Heart right ventricle (tissue), 16 donors: ENCODE results near the gene SRGAP1. TPM values are rescaled to one million over a fixed set of nuclear protein-coding genes. Genes with fewer than 3 reads are reported as not detected.

Experiments used
- ATAC-seq, 8 donors: fragments of 200-7000 bp; cut with Tn5 transposase; one replicate each; pipeline ENCODE4 v1.9.1; 2020; ENCODE audit warnings: mild to moderate bottlenecking in 8 of 8, moderate library complexity in 8 of 8, moderate number of reproducible peaks in 1 of 8
- DNase-seq, 2 donors: peaks; one replicate each; pipeline ENCODE4 v3.0.0-alpha.2; 2020
- H3K27ac ChIP-seq, 10 donors: fragments of 200-600 bp; sonication (generic) in 2 of 10; one replicate each; pipeline versions ENCODE4 v1.5.0 to v1.8.0; 2020 to 2022; ENCODE audit warnings: mild to moderate bottlenecking in 3 of 10
- H3K27me3 ChIP-seq, 7 donors: fragments of 200-600 bp; one replicate each; pipeline ENCODE4 v1.8.0; 2021 to 2022; ENCODE audit warnings: mild to moderate bottlenecking in 2 of 7
- H3K36me3 ChIP-seq, 9 donors: fragments of 200-600 bp; sonication (generic) in 1 of 9; one replicate each; pipeline versions ENCODE4 v1.5.0 to v1.8.0; 2020 to 2022; ENCODE audit warnings: mild to moderate bottlenecking in 2 of 9
- H3K4me1 ChIP-seq, 9 donors: fragments of 200-600 bp; sonication (generic) in 1 of 9; one replicate each; pipeline versions ENCODE4 v1.5.0 to v1.8.0; 2020 to 2022; ENCODE audit warnings: mild to moderate bottlenecking in 4 of 9
- H3K4me3 ChIP-seq, 10 donors: fragments of 200-600 bp; sonication (generic) in 2 of 10; one replicate each; pipeline versions ENCODE4 v1.5.0 to v1.8.0; 2020 to 2022; ENCODE audit warnings: mild to moderate bottlenecking in 7 of 10, moderate library complexity in 2 of 10
- H3K9me3 ChIP-seq, 11 donors: fragments of 200-600 bp in 10 of 11; sonication (generic) in 2 of 11; one replicate each; pipeline versions ENCODE4 v1.5.0 to v1.8.0; 2013 to 2022; ENCODE audit warnings: mild to moderate bottlenecking in 2 of 11, control low read depth in 1 of 11, moderate library complexity in 1 of 11
- WGBS, 2 donors: extraction: QIAGEN DNeasy Blood & Tissue Kit; methylation state at CpG; one replicate each; pipeline ENCODE4 v1.1.7; 2013; ENCODE audit warnings: inconsistent platforms in 1 of 2; 5-methylcytosine and 5-hydroxymethylcytosine counted together
- intact Hi-C, 10 donors: fragments of 100-400 bp; cut with DNase I; formaldehyde crosslinking; loops; one replicate each; pipeline versions ENCODE4 v1.11.1 to v1.14.2; 2022
- polyA plus RNA-seq, 2 donors: library from polyadenylated mRNA; stranded (reverse); fragments of 200-250 nt; gene quantifications; one replicate each; pipeline ENCODE4 v1.2.3, GENCODE V29; 2013
- total RNA-seq, 10 donors: library from RNA; stranded (reverse); fragmentation: NEBNext Ultra II Directional in 3 of 10; extraction: Animal tissue kit (Norgen Biotek cat#: 25700) in 3 of 10; gene quantifications; one replicate each; pipeline versions ENCODE4 v1.2.1 to v1.2.4, GENCODE V29; 2021 to 2023
- TF ChIP-seq, protein P1 (sequence below), 9 donors: fragments of 200-600 bp; sonication (generic) in 2 of 9; IDR thresholded peaks; one replicate each; pipeline versions ENCODE4 v1.5.0 to v1.8.0; 2021 to 2022; ENCODE audit warnings: antibody characterized with exemption in 9 of 9, mild to moderate bottlenecking in 5 of 9, moderate library complexity in 1 of 9
- donor health status: Arrhythmogenic right ventricular cardiomyopathy.
- donor health status: ischemic (EF 13 %, LVEDD 7.1; RV severe dilation, severe dysfunction).
- donor health status: healthy with polysubstance abuse.
- donor health status: DM: no; HTN: yes; CAD: no.
- donor health status: DM: no; HTN: no; CAD: no.
- donor health status: ischemic (EF 25% LVEDD 6.9; RV normal size, moderate dysfunction).
- donor health status: ischemic (EF 25% LVEDD 5.7; RV mildly dilated, moderate dysfunction).
- donor health status: healthy.
- donor health status: DM: yes; HTN: yes; CAD: no.
- donor health status: Ischemic cardiomyopathy.
- donor health status: ischemic (EF 35%, LVEDD 5.7; RV mildly dilated, moderate dysfunction).
- donor health status: nonischemic (EF 11% LVEDD 7.7; RV severe dilation, severe dysfunction).
- donor health status: DM: yes; HTN: yes; CAD: no.
- donor health status: PGD.
- donor health status: ischemic (EF 29% LVEDD 5.4; RV normal size, mild dysfunction).
- donor health status: nonischemic (EF 23%, LVEDD 6.1; RV moderate dilation, normal function).

SRGAP1 gene
- total and polyA plus RNA-seq, 12 donors = 1.3 to 6.4 (median 3.6) TPM

DNA sequence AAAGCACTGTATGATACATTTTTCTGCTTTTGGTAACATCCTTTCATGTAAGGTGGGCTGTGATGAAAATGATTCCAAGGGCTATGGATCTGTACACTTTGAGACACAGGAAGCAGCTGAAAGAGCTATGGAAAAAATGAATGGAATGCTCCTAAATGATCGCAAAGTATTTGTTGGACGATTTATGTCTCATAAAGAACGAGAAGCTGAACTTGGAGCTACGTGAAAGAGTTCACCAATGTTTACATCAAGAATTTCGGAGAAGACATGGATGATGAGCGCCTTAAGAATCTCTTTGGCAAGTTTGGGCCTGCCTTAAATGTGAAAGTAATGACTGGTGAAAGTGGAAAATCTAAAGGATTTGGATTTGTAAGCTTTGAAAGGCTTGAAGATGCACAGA, 22.1 kb upstream of the SRGAP1 start:
- intact Hi-C loops = loop anchor here in 1 of 10 donors (10.0 kb wide), 1 partner anchor 562 kb away; no protein-coding TSS in a partner anchor
- 78 to 79% methylated on average over 6 of the region's 6 CpGs for WGBS, 2 donors

DNA sequence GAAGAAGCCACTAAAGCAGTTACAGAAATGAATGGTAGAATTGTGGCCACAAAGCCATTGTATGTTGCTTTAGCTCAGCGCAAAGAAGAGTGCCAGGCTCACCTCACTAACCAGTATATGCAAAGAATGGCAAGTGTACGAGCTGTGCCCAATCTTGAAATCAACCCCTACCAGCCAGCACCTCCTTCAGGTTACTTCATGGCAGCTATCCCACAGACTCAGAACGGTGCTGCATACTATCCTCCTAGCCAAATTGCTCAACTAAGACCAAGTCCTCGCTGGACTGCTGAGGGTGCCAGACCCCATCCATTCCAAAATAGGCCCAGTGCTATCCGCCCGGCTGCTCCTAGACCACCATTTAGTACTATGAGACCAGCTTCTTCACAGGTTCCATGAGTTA, 21.5 kb upstream of the SRGAP1 start:
- H3K36me3 ChIP-seq = no peaks in the 10 kb centered on the region
- intact Hi-C loops = loop anchor here in 1 of 10 donors (10.0 kb wide), 1 partner anchor 562 kb away; no protein-coding TSS in a partner anchor
- H3K4me1 ChIP-seq = peaks cover 0 to 6% (median 0%) of the 10 kb centered on the region in 9 donors
- H3K9me3 ChIP-seq = peaks cover 0 to 14% (median 0%) of the 10 kb centered on the region in 11 donors
- H3K27me3 ChIP-seq = peaks cover 0 to 22% (median 0%) of the 10 kb centered on the region in 7 donors
- H3K27ac ChIP-seq = no peak overlapping the region
- H3K4me3 ChIP-seq = no peak overlapping the region
- no peak for ATAC-seq
- TF ChIP-seq, protein P1, sequence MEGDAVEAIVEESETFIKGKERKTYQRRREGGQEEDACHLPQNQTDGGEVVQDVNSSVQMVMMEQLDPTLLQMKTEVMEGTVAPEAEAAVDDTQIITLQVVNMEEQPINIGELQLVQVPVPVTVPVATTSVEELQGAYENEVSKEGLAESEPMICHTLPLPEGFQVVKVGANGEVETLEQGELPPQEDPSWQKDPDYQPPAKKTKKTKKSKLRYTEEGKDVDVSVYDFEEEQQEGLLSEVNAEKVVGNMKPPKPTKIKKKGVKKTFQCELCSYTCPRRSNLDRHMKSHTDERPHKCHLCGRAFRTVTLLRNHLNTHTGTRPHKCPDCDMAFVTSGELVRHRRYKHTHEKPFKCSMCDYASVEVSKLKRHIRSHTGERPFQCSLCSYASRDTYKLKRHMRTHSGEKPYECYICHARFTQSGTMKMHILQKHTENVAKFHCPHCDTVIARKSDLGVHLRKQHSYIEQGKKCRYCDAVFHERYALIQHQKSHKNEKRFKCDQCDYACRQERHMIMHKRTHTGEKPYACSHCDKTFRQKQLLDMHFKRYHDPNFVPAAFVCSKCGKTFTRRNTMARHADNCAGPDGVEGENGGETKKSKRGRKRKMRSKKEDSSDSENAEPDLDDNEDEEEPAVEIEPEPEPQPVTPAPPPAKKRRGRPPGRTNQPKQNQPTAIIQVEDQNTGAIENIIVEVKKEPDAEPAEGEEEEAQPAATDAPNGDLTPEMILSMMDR (IDR thresholded peaks at IDR 0.05) = no peak
- DNase-seq = no peak
- 94% methylated on average over 6 of the region's 6 CpGs for WGBS, 2 donors

More for the DNA sequence above, 22.1 kb upstream of the SRGAP1 start:
- H3K27ac ChIP-seq = no peak overlapping the region
- TF ChIP-seq, protein P1 (IDR thresholded peaks at IDR 0.05) = no peak
- H3K4me3 ChIP-seq = peak overlapping the region in 8 of 10 donors; percentile 35 to 57 (median 53)
- no peak for DNase-seq
- H3K9me3 ChIP-seq = peaks cover 0 to 14% (median 0%) of the 10 kb centered on the region in 11 donors
- peaks cover 0 to 6% (median 0%) of the 10 kb centered on the region in 9 donors for H3K4me1 ChIP-seq
- H3K36me3 ChIP-seq = no peaks in the 10 kb centered on the region
- peaks cover 0 to 22% (median 0%) of the 10 kb centered on the region in 7 donors for H3K27me3 ChIP-seq
- ATAC-seq = peak in 1 of 8 donors; percentile 6

DNA sequence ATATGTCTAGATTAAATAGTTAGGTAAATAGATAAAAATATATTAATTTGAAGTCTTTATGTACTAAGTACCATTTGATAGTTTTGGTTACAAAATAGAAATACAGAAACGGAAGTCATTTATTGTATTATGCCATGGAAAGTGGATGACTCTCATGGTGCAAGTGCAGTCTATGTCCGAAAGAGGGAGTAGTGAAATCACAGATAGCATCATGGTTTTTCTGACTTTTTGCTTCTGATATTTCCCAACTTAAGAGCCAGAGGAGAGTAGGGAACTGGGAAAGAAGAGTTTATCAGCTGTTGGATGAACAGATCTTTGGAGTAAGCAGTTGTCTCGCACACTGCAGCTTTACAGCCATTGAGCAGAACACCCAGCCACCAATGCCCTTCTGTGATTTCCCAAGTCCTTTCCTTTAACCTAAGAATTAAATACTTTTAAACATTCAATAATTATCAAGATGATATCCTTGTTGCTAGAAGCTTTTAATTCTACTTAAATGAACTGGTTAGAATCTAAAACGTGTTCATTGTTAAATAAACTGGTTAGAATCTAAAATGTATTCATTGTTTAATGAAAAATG, 18.4 kb upstream of the SRGAP1 start:
- intact Hi-C loops = loop anchor here in 2 of 10 donors (1.0 to 10.0 kb wide), 2 partner anchors 430 to 559 kb away; no protein-coding TSS in a partner anchor

DNA sequence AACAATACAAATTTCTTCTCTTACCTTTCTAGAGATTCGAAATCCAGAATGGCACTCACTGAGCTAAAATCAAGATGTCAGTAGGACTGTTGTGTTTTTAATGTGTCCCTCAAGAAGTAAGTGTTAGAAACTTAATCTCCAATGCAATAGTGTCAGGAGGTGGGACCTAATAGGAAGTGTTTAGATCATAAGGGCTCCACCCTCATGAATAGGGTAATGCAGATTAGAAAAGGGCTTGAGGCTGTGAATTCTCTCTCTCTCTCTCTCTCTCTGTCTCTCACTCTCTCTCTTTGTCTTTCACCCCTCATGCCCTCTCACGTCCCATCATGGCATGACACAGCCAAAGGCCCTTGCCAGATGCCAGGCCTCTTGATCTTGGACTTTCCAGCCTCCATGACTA, 15.6 kb upstream of the SRGAP1 start:
- no peak overlapping the region for H3K4me3 ChIP-seq
- TF ChIP-seq, protein P1 (IDR thresholded peaks at IDR 0.05) = no peak
- DNase-seq (no peak), ATAC-seq (no peak)
- no peaks in the 10 kb centered on the region for H3K4me1 ChIP-seq
- intact Hi-C loops = loop anchor here in 1 of 10 donors (10.0 kb wide), 1 partner anchor 556 kb away; no protein-coding TSS in a partner anchor
- peaks cover 0 to 12% (median 0%) of the 10 kb centered on the region in 11 donors for H3K9me3 ChIP-seq
- no peaks in the 10 kb centered on the region for H3K36me3 ChIP-seq
- WGBS, 2 donors = 90 to 92% methylated on average over 2 of the region's 2 CpGs
- H3K27ac ChIP-seq = no peak overlapping the region
- H3K27me3 ChIP-seq = peaks cover 0 to 2% (median 0%) of the 10 kb centered on the region in 7 donors

More for the DNA sequence above, 18.4 kb upstream of the SRGAP1 start:
- H3K27me3 ChIP-seq = peaks cover 0 to 16% (median 0%) of the 10 kb centered on the region in 7 donors
- 27 to 32% methylated on average over 4 of the region's 4 CpGs for WGBS, 2 donors
- H3K36me3 ChIP-seq = no peaks in the 10 kb centered on the region
- ATAC-seq (peak in 6 of 8 donors; percentile 38 to 64 (median 49)), DNase-seq (no peak)
- TF ChIP-seq, protein P1 (IDR thresholded peaks at IDR 0.05) = peak; percentile 53 to 79 (median 71)
- no peak overlapping the region for H3K27ac ChIP-seq
- peaks cover 0 to 12% (median 0%) of the 10 kb centered on the region in 11 donors for H3K9me3 ChIP-seq
- H3K4me3 ChIP-seq = no peak overlapping the region
- H3K4me1 ChIP-seq = peaks cover 0 to 6% (median 0%) of the 10 kb centered on the region in 9 donors
